GM12878 (cell line): ENCODE results near the gene MTMR6. TPM values are rescaled to one million over a fixed set of nuclear protein-coding genes. Genes with fewer than 3 reads are reported as not detected.

ENCODE experiments used
- ATAC-seq: fragments of 200-7000 bp; cut with Tn5 transposase; 3 replicates; pipeline ENCODE4 v1.9.1; 2020; ENCODE audit warnings: mild to moderate bottlenecking, moderate library complexity
- BruUV-seq: library from RNA; stranded (reverse); fragments of 400-500 nt; replicated peaks from 2 replicates; lab custom pipeline; 2021; lab: Mats Ljungman, UMichigan
- CTCF ChIA-PET: fragments of 300-600 bp; sonication (Branson Sonifier 250); formaldehyde crosslinking; extraction: SDS; loops from one replicate; lab custom pipeline; 2021; ENCODE audit warnings: inconsistent platforms; lab: Yijun Ruan, JAX
- POLR2A ChIA-PET: fragments of 350-600 bp; formaldehyde crosslinking; extraction: SDS; loops from one replicate; lab custom pipeline; 2021; ENCODE audit warnings: inconsistent platforms; lab: Charles Lee
- RAD21 ChIA-PET: fragments of 300-600 bp; sonication (Branson Sonifier 250); formaldehyde crosslinking; loops from one replicate; lab custom pipeline; 2023; ENCODE audit warnings: antibody characterized with exemption; ENCODE audit not compliant: unreplicated experiment; lab: Charles Lee
- SMC1A ChIA-PET: fragments of 300-600 bp; sonication (Branson Sonifier 250); formaldehyde crosslinking; loops from one replicate; lab custom pipeline; 2023; ENCODE audit not compliant: unreplicated experiment, uncharacterized antibody; lab: Charles Lee
- DNase-seq: peaks from one replicate; pipeline ENCODE4 v3.0.0-alpha.2; 2011; ENCODE audit warnings: low read depth, low spot score
- FAIRE-seq: peaks from 3 replicates; lab custom pipeline; 2011; peaks lifted over from hg19 to GRCh38; lab: Jason Lieb, UNC
- H2AFZ ChIP-seq: 2 replicates; pipeline ENCODE4 v1.6.0; 2011; ENCODE audit warnings: low read depth, low read length, control low read depth; ENCODE audit not compliant: control insufficient read depth
- H3K27ac ChIP-seq: 2 replicates; pipeline ENCODE4 v1.5.1; 2011; ENCODE audit warnings: control low read depth; ENCODE audit not compliant: control insufficient read depth, insufficient read depth
- H3K27me3 ChIP-seq, 2 experiments: replicated peaks in 1 of 2; 2 replicates each; pipeline versions ENCODE4 v1.6.0 to v1.6.1; 2011; ENCODE audit warnings: low read length in 1 of 2; ENCODE audit not compliant: control insufficient read depth in 2 of 2, insufficient read depth in 2 of 2
- H3K36me3 ChIP-seq, 2 experiments: 2 replicates each; pipeline ENCODE4 v1.5.1; 2011; ENCODE audit warnings: low read length in 1 of 2; ENCODE audit not compliant: control insufficient read depth in 2 of 2, insufficient read depth in 2 of 2
- H3K4me1 ChIP-seq: 2 replicates; pipeline ENCODE4 v1.6.1; 2011; ENCODE audit warnings: mild to moderate bottlenecking, low read length, moderate library complexity, mixed read lengths; ENCODE audit not compliant: control insufficient read depth, insufficient read depth
- H3K4me2 ChIP-seq: 2 replicates; pipeline ENCODE4 v1.6.0; 2011; ENCODE audit warnings: control low read depth; ENCODE audit not compliant: control insufficient read depth, insufficient read depth
- H3K4me3 ChIP-seq: fragments of 200-600 bp; sonication (generic); 2 replicates; pipeline ENCODE4 v1.5.1; 2016
- H3K79me2 ChIP-seq: 2 replicates; pipeline ENCODE4 v1.6.0; 2011; ENCODE audit warnings: low read length; ENCODE audit not compliant: control insufficient read depth, insufficient read depth
- H3K9ac ChIP-seq: 2 replicates; pipeline ENCODE4 v1.8.0; 2011; ENCODE audit warnings: low read length, control low read depth, mixed read lengths; ENCODE audit not compliant: control insufficient read depth, insufficient read depth
- H3K9me3 ChIP-seq: replicated peaks from 3 replicates; pipeline ENCODE4 v1.5.1; 2011; ENCODE audit warnings: mild to moderate bottlenecking, low read length; ENCODE audit not compliant: control insufficient read depth, insufficient read depth
- H4K20me1 ChIP-seq: 2 replicates; pipeline ENCODE4 v1.6.0; 2011; ENCODE audit not compliant: control insufficient read depth, insufficient read depth
- CBFB ChIP-seq: IDR thresholded peaks from 2 replicates; pipeline ENCODE4 v1.6.1; 2016; ENCODE audit warnings: antibody characterized with exemption, low read depth
- CHD4 ChIP-seq: fragments of 200-600 bp; sonication (generic); IDR thresholded peaks from 2 replicates; pipeline ENCODE4 v1.6.1; 2016; ENCODE audit warnings: mild to moderate bottlenecking
- CREB1 ChIP-seq: IDR thresholded peaks from 2 replicates; pipeline ENCODE4 v1.6.1; 2012; ENCODE audit warnings: low read depth, mild to moderate bottlenecking, inconsistent platforms
- HDAC6 ChIP-seq: fragments of 200-600 bp; sonication (generic); IDR thresholded peaks from one replicate; pipeline ENCODE4 v1.8.0; 2017; ENCODE audit warnings: antibody characterized with exemption; ENCODE audit not compliant: unreplicated experiment
- IKZF1 ChIP-seq: fragments of 450-650 bp; conservative IDR thresholded peaks from 2 replicates; pipeline ENCODE4 v1.6.1; 2017; ENCODE audit warnings: antibody characterized with exemption, mild to moderate bottlenecking
- JUNB ChIP-seq: IDR thresholded peaks from 2 replicates; pipeline ENCODE4 v1.6.1; 2016; ENCODE audit warnings: antibody characterized with exemption, mild to moderate bottlenecking
- KAT2A ChIP-seq: conservative IDR thresholded peaks from 2 replicates; pipeline ENCODE4 v1.6.1; 2011; ENCODE audit warnings: low read depth, low read length; ENCODE audit not compliant: control insufficient read depth
- KLF5 ChIP-seq: fragments of 450-650 bp; IDR thresholded peaks from 2 replicates; pipeline ENCODE4 v1.6.1; 2014; ENCODE audit warnings: mild to moderate bottlenecking; ENCODE audit not compliant: partially characterized antibody
- LARP7 ChIP-seq: fragments of 450-650 bp; IDR thresholded peaks from 2 replicates; pipeline ENCODE4 v1.6.1; 2017; ENCODE audit warnings: mild to moderate bottlenecking
- MYB ChIP-seq: fragments of 150-350 bp; IDR thresholded peaks from 2 replicates; pipeline ENCODE4 v1.6.1; 2014; ENCODE audit warnings: mild to moderate bottlenecking, low read depth, low read length, borderline replicate concordance
- NBN ChIP-seq: fragments of 450-650 bp; IDR thresholded peaks from 2 replicates; pipeline ENCODE4 v1.6.1; 2016
- NRF1 ChIP-seq: conservative IDR thresholded peaks from 2 replicates; pipeline ENCODE4 v1.6.1; 2011; ENCODE audit warnings: mild to moderate bottlenecking, low read depth, low read length, improper control_type of control experiment
- PAX5 ChIP-seq: IDR thresholded peaks from 2 replicates; pipeline ENCODE4 v1.6.1; 2011; ENCODE audit warnings: low read depth, low read length, borderline replicate concordance
- RFX5 ChIP-seq: IDR thresholded peaks from 2 replicates; pipeline ENCODE4 v1.6.1; 2011; ENCODE audit warnings: low read depth, low read length, improper control_type of control experiment
- RUNX3 ChIP-seq: IDR thresholded peaks from 2 replicates; pipeline ENCODE4 v1.6.1; 2012; ENCODE audit warnings: low read length, inconsistent platforms
- SIX5 ChIP-seq: IDR thresholded peaks from 2 replicates; pipeline ENCODE4 v1.6.1; 2011; ENCODE audit warnings: mild to moderate bottlenecking, low read depth, low read length, moderate library complexity; ENCODE audit not compliant: severe bottlenecking
- WGBS: methylation state at CpG from one replicate; pipeline ENCODE4 v1.1.6; 2016; ENCODE audit warnings: low lambda C conversion rate; ENCODE audit not compliant: insufficient replicate concordance, insufficient coverage; ENCODE audit errors: missing lambda C conversion rate; 5-methylcytosine and 5-hydroxymethylcytosine counted together
- in situ Hi-C: fragments of 300-500 bp; cut with MboI; formaldehyde crosslinking; loops from 9 replicates; pipeline ENCODE4 v1.14.3; 2018; ENCODE audit warnings: mixed read lengths
- intact Hi-C: fragments of 100-400 bp; cut with micrococcal nuclease; formaldehyde crosslinking; loops from one replicate; pipeline ENCODE4 v1.14.2; 2022; ENCODE audit not compliant: unreplicated experiment
- polyA plus RNA-seq, 11 experiments: library from polyadenylated mRNA; depleted of rRNA in 4 of 11; unstranded in 6 of 11; stranded (reverse) in 5 of 11; fragments of >200 nt; fragmentation: Nextera tagmentation in 4 of 11; fragmentation: Illumina TruSeq in 1 of 11; extraction: Ambion mirVana in 4 of 11; extraction: Trizol in 1 of 11; gene quantifications; 1 replicate in 1 of 11; 2 replicates in 10 of 11; pipeline versions ENCODE4 v1.2.1 to v1.2.3, GENCODE V29; 2011 to 2016; ENCODE audit warnings: inconsistent platforms in 2 of 11, missing spikeins in 2 of 11, low read depth in 1 of 11
- total RNA-seq, 4 experiments: library from RNA; depleted of rRNA in 3 of 4; stranded (reverse); fragments of >200 nt in 3 of 4; fragmentation: Illumina TruSeq in 1 of 4; extraction: Trizol in 1 of 4; gene quantifications; 2 replicates each; pipeline versions ENCODE4 v1.2.1 to v1.2.3, GENCODE V29; 2013 to 2021
- TF ChIP-seq, protein P1 (sequence below): fragments of 450-650 bp; IDR thresholded peaks from 2 replicates; pipeline ENCODE4 v1.6.1; 2017; ENCODE audit warnings: mild to moderate bottlenecking, moderate library complexity
- TF ChIP-seq, protein P2 (sequence below): IDR thresholded peaks from 2 replicates; pipeline ENCODE4 v1.6.1; 2011; ENCODE audit warnings: low read depth, mild to moderate bottlenecking, low read length, moderate library complexity, borderline replicate concordance; ENCODE audit errors: extremely low read depth
- TF ChIP-seq, protein P3 (sequence below): fragments of 150-350 bp; IDR thresholded peaks from 2 replicates; pipeline ENCODE4 v1.6.1; 2016; ENCODE audit warnings: low read depth, low read length

Gene MTMR6
- total and polyA plus RNA-seq, 10 of the 15 experiments (the other 5 are each of a cell fraction or from before 2014, with no cell fraction given): 9.8 to 24.2 (median 16.0) TPM

DNA sequence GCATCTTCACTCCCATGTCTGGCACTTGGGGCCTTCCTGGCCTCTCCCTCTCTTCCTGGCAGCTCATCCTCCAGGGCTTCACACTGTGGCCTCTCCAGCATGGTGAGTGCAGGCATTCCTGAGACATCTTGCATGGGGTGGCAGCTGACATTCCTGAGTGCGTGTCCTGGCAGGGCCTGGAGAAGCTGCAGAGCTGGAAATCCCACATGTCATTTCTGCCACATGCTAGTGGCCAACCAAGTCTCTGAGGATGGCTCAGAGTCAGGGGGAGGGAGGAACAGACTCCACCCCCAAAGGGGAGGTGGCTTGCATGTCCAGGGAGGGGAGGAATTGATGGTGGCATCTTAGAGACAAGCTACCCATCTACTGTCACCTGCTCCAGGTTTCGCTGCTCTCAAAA is 73.6 kb downstream of the MTMR6 start:
- 92% methylated on average over 2 of the region's 2 CpGs for WGBS
- RAD21 ChIA-PET: no interaction called here
- no peaks in the 10 kb centered on the region for H3K4me1 ChIP-seq
- H3K27ac ChIP-seq: no peak overlapping the region
- DNase-seq (no peak), FAIRE-seq (no peak), ATAC-seq (no peak)
- in situ Hi-C loops (no loop called here), intact Hi-C loops (no loop called here)
- H3K36me3 ChIP-seq: no peaks in the 10 kb centered on the region
- no peak overlapping the region for H2AFZ ChIP-seq
- no peak for TF ChIP-seq SIX5
- TF ChIP-seq PAX5: no peak
- TF ChIP-seq LARP7: no peak
- TF ChIP-seq RFX5: no peak
- TF ChIP-seq KLF5: no peak
- TF ChIP-seq HDAC6: no peak
- TF ChIP-seq CREB1: no peak
- no peak for TF ChIP-seq CBFB
- TF ChIP-seq RUNX3: no peak
- TF ChIP-seq, protein P1, sequence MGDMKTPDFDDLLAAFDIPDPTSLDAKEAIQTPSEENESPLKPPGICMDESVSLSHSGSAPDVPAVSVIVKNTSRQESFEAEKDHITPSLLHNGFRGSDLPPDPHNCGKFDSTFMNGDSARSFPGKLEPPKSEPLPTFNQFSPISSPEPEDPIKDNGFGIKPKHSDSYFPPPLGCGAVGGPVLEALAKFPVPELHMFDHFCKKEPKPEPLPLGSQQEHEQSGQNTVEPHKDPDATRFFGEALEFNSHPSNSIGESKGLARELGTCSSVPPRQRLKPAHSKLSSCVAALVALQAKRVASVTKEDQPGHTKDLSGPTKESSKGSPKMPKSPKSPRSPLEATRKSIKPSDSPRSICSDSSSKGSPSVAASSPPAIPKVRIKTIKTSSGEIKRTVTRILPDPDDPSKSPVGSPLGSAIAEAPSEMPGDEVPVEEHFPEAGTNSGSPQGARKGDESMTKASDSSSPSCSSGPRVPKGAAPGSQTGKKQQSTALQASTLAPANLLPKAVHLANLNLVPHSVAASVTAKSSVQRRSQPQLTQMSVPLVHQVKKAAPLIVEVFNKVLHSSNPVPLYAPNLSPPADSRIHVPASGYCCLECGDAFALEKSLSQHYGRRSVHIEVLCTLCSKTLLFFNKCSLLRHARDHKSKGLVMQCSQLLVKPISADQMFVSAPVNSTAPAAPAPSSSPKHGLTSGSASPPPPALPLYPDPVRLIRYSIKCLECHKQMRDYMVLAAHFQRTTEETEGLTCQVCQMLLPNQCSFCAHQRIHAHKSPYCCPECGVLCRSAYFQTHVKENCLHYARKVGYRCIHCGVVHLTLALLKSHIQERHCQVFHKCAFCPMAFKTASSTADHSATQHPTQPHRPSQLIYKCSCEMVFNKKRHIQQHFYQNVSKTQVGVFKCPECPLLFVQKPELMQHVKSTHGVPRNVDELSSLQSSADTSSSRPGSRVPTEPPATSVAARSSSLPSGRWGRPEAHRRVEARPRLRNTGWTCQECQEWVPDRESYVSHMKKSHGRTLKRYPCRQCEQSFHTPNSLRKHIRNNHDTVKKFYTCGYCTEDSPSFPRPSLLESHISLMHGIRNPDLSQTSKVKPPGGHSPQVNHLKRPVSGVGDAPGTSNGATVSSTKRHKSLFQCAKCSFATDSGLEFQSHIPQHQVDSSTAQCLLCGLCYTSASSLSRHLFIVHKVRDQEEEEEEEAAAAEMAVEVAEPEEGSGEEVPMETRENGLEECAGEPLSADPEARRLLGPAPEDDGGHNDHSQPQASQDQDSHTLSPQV: no peak
- TF ChIP-seq NBN: no peak
- no peak for TF ChIP-seq JUNB
- no peak for TF ChIP-seq IKZF1
- no peak for TF ChIP-seq KAT2A
- TF ChIP-seq CHD4: no peak
- TF ChIP-seq, protein P2, sequence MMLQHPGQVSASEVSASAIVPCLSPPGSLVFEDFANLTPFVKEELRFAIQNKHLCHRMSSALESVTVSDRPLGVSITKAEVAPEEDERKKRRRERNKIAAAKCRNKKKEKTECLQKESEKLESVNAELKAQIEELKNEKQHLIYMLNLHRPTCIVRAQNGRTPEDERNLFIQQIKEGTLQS: no peak
- TF ChIP-seq, protein P3, sequence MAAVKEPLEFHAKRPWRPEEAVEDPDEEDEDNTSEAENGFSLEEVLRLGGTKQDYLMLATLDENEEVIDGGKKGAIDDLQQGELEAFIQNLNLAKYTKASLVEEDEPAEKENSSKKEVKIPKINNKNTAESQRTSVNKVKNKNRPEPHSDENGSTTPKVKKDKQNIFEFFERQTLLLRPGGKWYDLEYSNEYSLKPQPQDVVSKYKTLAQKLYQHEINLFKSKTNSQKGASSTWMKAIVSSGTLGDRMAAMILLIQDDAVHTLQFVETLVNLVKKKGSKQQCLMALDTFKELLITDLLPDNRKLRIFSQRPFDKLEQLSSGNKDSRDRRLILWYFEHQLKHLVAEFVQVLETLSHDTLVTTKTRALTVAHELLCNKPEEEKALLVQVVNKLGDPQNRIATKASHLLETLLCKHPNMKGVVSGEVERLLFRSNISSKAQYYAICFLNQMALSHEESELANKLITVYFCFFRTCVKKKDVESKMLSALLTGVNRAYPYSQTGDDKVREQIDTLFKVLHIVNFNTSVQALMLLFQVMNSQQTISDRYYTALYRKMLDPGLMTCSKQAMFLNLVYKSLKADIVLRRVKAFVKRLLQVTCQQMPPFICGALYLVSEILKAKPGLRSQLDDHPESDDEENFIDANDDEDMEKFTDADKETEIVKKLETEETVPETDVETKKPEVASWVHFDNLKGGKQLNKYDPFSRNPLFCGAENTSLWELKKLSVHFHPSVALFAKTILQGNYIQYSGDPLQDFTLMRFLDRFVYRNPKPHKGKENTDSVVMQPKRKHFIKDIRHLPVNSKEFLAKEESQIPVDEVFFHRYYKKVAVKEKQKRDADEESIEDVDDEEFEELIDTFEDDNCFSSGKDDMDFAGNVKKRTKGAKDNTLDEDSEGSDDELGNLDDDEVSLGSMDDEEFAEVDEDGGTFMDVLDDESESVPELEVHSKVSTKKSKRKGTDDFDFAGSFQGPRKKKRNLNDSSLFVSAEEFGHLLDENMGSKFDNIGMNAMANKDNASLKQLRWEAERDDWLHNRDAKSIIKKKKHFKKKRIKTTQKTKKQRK: no peak
- no peak for TF ChIP-seq NRF1
- no peak for TF ChIP-seq MYB
- no peaks in the 10 kb centered on the region for H3K79me2 ChIP-seq
- no TSS peak for BruUV-seq
- H4K20me1 ChIP-seq: no peaks in the 10 kb centered on the region
- H3K4me3 ChIP-seq: no peak overlapping the region
- SMC1A ChIA-PET: interaction anchor here (0.9 kb wide), 1 partner anchor 27 kb away, joined by 3 read pairs; no protein-coding TSS in a partner anchor
- CTCF ChIA-PET: interaction anchor here (0.8 kb wide), 1 partner anchor 35 kb away, joined by 3 read pairs; no protein-coding TSS in a partner anchor
- no peak overlapping the region for H3K9ac ChIP-seq
- H3K9me3 ChIP-seq: no peaks in the 10 kb centered on the region
- POLR2A ChIA-PET: no interaction called here
- no peaks in the 10 kb centered on the region for H3K27me3 ChIP-seq
- no peak overlapping the region for H3K4me2 ChIP-seq
